Measurements from ENCODE around the gene MUC3A. TPM values are rescaled to one million over a fixed set of nuclear protein-coding genes. Genes with fewer than 3 reads are reported as not detected.

Gene MUC3A
- total and polyA plus RNA-seq, 2 of the 4 experiments (the other 2 are of a cell fraction): 0.05 TPM; not detected in 1

- no peaks in the 10 kb centered on the region for H3K4me1 ChIP-seq (ENCODE audit: control insufficient read depth, insufficient read depth, low read length)
- CTCF ChIA-PET: no interaction called here
- no TSS peak for BruUV-seq (replicated peaks)
- H2BK120ac ChIP-seq (ENCODE audit: low read depth, low read length): no peak overlapping the region
- no peak for TF ChIP-seq ELK1 (IDR thresholded peaks at IDR 0.05; ENCODE audit: borderline replicate concordance, low read depth, low read length)
- no peak for TF ChIP-seq POLR2A (IDR thresholded peaks at IDR 0.05; ENCODE audit: low read depth, low read length)
- TF ChIP-seq MXI1 (IDR thresholded peaks at IDR 0.05; ENCODE audit: borderline replicate concordance, low read depth, low read length): no peak
- TF ChIP-seq CEBPB (IDR thresholded peaks at IDR 0.05; ENCODE audit: low read depth, low read length): no peak
- no peak for TF ChIP-seq BHLHE40 (IDR thresholded peaks at IDR 0.05; ENCODE audit: low read depth, low read length)
- no peak for TF ChIP-seq USF2 (IDR thresholded peaks at IDR 0.05; ENCODE audit: low read depth, low read length)
- no peak for TF ChIP-seq MAZ (IDR thresholded peaks at IDR 0.05; ENCODE audit: borderline replicate concordance, low read depth, low read length)
- TF ChIP-seq CHD1 (IDR thresholded peaks at IDR 0.05; ENCODE audit: low read depth, low read length): no peak
- TF ChIP-seq CTCF (conservative IDR thresholded peaks at IDR 0.05; ENCODE audit: low read depth, low read length): no peak
- no peak for TF ChIP-seq SMC3 (IDR thresholded peaks at IDR 0.05; ENCODE audit: low read depth, low read length)
- no peak for TF ChIP-seq NFE2L2 (IDR thresholded peaks at IDR 0.05; ENCODE audit: low read depth, low read length)
- no peak for TF ChIP-seq RFX5 (IDR thresholded peaks at IDR 0.05; ENCODE audit: low read depth, low read length)
- no peak for TF ChIP-seq FOS (IDR thresholded peaks at IDR 0.05; ENCODE audit: low read depth, low read length)
- no peak for TF ChIP-seq RAD21 (IDR thresholded peaks at IDR 0.05; ENCODE audit: low read length)
- 60% methylated on average over 1 of the region's 4 CpGs; no CpG with 5 or more reads in 1 of the 2 experiments for WGBS, 2 experiments (ENCODE audit: extremely low coverage in 2 of 2, insufficient read length in 1 of 2)
- H2AK9ac ChIP-seq (replicated peaks; ENCODE audit: low read depth, low read length, poor library complexity): no peak overlapping the region
- H3K4me3 ChIP-seq (ENCODE audit: insufficient read depth, low read depth, low read length): no peak overlapping the region
- no peak overlapping the region for H2BK5ac ChIP-seq (ENCODE audit: low read depth, low read length, poor library complexity, severe bottlenecking)
- no peak overlapping the region for H2AFZ ChIP-seq (replicated peaks; ENCODE audit: low read length, poor library complexity)
- H4K91ac ChIP-seq (ENCODE audit: insufficient read depth, low read depth, low read length): no peak overlapping the region
- H3K9me3 ChIP-seq (ENCODE audit: control insufficient read depth, insufficient read depth, low read length): peaks cover 2% of the 10 kb centered on the region; the same call in 1 of the 2 replicates
- H3K18ac ChIP-seq (ENCODE audit: low read depth, low read length): no peak overlapping the region
- no peak for ATAC-seq (ENCODE audit: low read depth)
- dilution Hi-C loops (cut with HindIII; ENCODE audit: low sequenced_read_pairs, unreplicated experiment): no loop called here
- POLR2A ChIA-PET (ENCODE audit: unreplicated experiment): no interaction called here
- H3K4me2 ChIP-seq (ENCODE audit: low read depth, low read length): no peak overlapping the region
- no peaks in the 10 kb centered on the region for H3K79me1 ChIP-seq (ENCODE audit: low read depth in 1 of 2, low read length in 2 of 2)
- H3K4ac ChIP-seq (ENCODE audit: low read depth, low read length): no peak overlapping the region
- H2AK5ac ChIP-seq (ENCODE audit: low read depth, low read length): no peak overlapping the region
- H3K23ac ChIP-seq (ENCODE audit: low read depth, low read length): no peak overlapping the region
- no peaks in the 10 kb centered on the region for H3K9me1 ChIP-seq (ENCODE audit: insufficient read depth, low read length)
- DNase-seq: no peak
- in situ Hi-C loops (cut with MboI; ENCODE audit: low sequenced_read_pairs): no loop called here
- no peak overlapping the region for H3K14ac ChIP-seq (replicated peaks; ENCODE audit: low read depth, low read length)
- H4K20me1 ChIP-seq (ENCODE audit: insufficient read depth, low read length): no peaks in the 10 kb centered on the region
- no peak overlapping the region for H2BK20ac ChIP-seq (ENCODE audit: low read depth, low read length)
- no peak overlapping the region for H3K27ac ChIP-seq (ENCODE audit: insufficient read depth, low read length)
- no peaks in the 10 kb centered on the region for H3K36me3 ChIP-seq (ENCODE audit: control insufficient read depth, insufficient read depth, low read length)
- intact Hi-C loops (cut with micrococcal nuclease): no loop called here
- H3K27me3 ChIP-seq (ENCODE audit: control insufficient read depth, insufficient read depth, low read length): peaks cover 37% of the 10 kb centered on the region
- no peak overlapping the region for H3K9ac ChIP-seq (ENCODE audit: low read depth, low read length)
- no peak overlapping the region for H4K5ac ChIP-seq (ENCODE audit: low read depth, low read length)
- H2BK15ac ChIP-seq (ENCODE audit: low read depth, low read length): no peak overlapping the region
- no peak overlapping the region for H4K8ac ChIP-seq (ENCODE audit: low read depth in 2 of 2, low read length in 2 of 2)
- no peak overlapping the region for H3K56ac ChIP-seq (ENCODE audit: extremely low read depth, insufficient read depth, low read length)
Measured at GRCh38 chr7:100946111-100946510, 3.2 kb upstream of the MUC3A start.
